Astrocyte (in vitro differentiated cells and primary cell): ENCODE results near the gene PPP2R3C.

Experiments used
- CTCF ChIP-seq: IDR thresholded peaks from 2 replicates; pipeline ENCODE4 v1.5.1; 2011; ENCODE audit warnings: low read depth, mild to moderate bottlenecking, inconsistent platforms, low read length, moderate library complexity; ENCODE audit not compliant: insufficient read depth
- EZH2 ChIP-seq: IDR thresholded peaks from 2 replicates; pipeline ENCODE4 v1.6.1; 2012; ENCODE audit warnings: mild to moderate bottlenecking, low read length, inconsistent platforms; ENCODE audit not compliant: insufficient read depth

GRCh38 chr14:35138585-35138984 lies 16.8 kb upstream of the PPP2R3C start:
- TF ChIP-seq CTCF, result no peak
- no peak for TF ChIP-seq EZH2
